Left ventricle myocardium superior (tissue), 1 donor: Measurements from ENCODE around the gene FBXL5. TPM values are rescaled to one million over a fixed set of nuclear protein-coding genes. Genes with fewer than 3 reads are reported as not detected.
A peak's percentile ranks its signal among the peaks of the same experiment; 100 is the strongest.

Experiments used
- ATAC-seq: fragments of 200-7000 bp; cut with Tn5 transposase; one replicate; pipeline ENCODE4 v1.9.1; 2020; ENCODE audit warnings: mild to moderate bottlenecking, moderate library complexity
- DNase-seq: peaks from one replicate; pipeline ENCODE4 v3.0.0-alpha.2; 2020
- intact Hi-C: fragments of 100-400 bp; cut with micrococcal nuclease; formaldehyde crosslinking; loops from one replicate; pipeline ENCODE4 v1.11.0; 2022
- long read RNA-seq: library from polyadenylated mRNA; unstranded; transcript quantifications from one replicate; pipeline ENCODE4 v2.0.0, GENCODE V29; 2021
- total RNA-seq: library from RNA; stranded (reverse); fragmentation: NEBNext Ultra II Directional; extraction: Animal tissue kit (Norgen Biotek cat#: 25700); gene quantifications from one replicate; pipeline ENCODE4 v1.2.1, GENCODE V29; 2021
- donor health status: DM: no; HTN: yes; CAD: no; lungs with severe emphysema.

FBXL5 gene, protein sequence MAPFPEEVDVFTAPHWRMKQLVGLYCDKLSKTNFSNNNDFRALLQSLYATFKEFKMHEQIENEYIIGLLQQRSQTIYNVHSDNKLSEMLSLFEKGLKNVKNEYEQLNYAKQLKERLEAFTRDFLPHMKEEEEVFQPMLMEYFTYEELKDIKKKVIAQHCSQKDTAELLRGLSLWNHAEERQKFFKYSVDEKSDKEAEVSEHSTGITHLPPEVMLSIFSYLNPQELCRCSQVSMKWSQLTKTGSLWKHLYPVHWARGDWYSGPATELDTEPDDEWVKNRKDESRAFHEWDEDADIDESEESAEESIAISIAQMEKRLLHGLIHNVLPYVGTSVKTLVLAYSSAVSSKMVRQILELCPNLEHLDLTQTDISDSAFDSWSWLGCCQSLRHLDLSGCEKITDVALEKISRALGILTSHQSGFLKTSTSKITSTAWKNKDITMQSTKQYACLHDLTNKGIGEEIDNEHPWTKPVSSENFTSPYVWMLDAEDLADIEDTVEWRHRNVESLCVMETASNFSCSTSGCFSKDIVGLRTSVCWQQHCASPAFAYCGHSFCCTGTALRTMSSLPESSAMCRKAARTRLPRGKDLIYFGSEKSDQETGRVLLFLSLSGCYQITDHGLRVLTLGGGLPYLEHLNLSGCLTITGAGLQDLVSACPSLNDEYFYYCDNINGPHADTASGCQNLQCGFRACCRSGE
- total RNA-seq: 101 TPM
- long read RNA-seq, transcript FBXL5-202 (11 exons, 2,837 nt): minor isoform, 28 of 384 reads
- long read RNA-seq, transcript FBXL5-201 (11 exons, 3,385 nt): major isoform, 323 of 384 reads
- long read RNA-seq, partial matches to known transcripts: 9 of 384 reads
- long read RNA-seq, other reads (novel, unspliced or antisense): 22 of 384 reads

DNA sequence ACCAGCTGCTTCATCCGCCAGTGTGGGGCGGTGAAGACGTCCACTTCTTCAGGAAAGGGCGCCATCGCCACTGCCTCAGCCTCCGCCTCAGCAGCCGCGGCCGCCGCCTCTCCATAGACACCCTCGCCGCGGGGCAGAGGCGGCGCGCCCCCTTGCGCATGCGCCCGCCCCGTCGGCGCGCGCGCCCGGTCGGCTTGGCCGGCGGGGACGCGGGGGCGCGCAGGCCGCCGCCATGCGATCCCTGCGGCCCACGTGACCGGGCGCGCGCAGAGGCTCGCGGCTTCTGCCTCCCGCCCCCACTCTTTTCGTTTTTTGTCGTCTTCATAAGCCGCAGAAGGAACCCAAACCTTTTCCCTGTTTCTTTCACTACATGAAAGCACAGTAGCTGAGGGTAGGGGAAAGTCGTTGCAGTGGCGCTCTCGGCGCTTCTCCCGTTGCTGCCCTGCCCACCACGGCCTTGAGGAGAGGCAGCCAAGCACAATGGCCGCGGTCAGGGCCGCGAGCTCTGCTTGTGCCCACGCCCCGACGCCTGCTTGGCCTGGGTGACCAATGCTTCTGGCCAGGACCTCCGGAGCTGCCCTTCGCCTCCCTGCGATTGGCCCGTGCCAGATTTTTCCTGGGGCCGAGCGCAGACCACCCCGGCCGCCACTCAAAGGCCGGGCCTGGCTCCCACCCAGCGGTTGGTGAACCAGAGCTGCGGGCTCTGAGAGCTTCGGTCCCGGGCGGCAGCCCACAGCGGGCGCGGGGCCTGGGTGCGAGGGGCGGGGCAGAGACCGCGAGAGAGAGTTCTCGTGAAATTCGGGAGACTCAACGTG is at the start of gene FBXL5:
FBXL5 (minus strand) TSS at position 135 of the 815 bp plus-strand sequence; CDS start at position 65, 70 bp downstream.
- intact Hi-C loops: loop anchor here (10.0 kb wide), 1 partner anchor 171 kb away; no protein-coding TSS in a partner anchor
- ATAC-seq (peak; percentile 88), DNase-seq (peak; percentile 92)

DNA sequence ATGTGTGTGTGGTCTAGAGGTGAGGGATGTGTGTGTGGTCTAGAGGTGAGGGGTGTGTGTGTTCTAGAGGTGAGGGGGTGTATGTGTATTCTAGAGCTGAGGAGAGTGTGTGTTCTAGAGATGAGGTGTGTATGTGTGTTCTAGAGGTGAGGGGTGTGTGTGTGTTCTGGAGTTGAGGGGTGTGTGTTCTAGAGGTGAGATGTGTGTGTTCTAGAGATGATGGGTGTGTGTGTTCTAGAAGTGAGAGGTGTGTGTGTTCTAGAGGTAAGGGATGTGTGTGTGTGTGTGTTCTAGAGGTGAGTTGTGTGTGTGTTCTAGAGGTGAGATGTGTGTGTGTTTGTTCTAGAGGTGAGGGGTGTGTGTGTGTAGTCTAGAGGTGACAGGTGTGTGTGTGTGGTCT is 49.0 kb upstream of the FBXL5 start:
- DNase-seq (no peak), ATAC-seq (no peak)
- intact Hi-C loops: loop anchor here (10.0 kb wide), 1 partner anchor 1871 kb away; the partner anchor contains the start of gene LAP3

DNA sequence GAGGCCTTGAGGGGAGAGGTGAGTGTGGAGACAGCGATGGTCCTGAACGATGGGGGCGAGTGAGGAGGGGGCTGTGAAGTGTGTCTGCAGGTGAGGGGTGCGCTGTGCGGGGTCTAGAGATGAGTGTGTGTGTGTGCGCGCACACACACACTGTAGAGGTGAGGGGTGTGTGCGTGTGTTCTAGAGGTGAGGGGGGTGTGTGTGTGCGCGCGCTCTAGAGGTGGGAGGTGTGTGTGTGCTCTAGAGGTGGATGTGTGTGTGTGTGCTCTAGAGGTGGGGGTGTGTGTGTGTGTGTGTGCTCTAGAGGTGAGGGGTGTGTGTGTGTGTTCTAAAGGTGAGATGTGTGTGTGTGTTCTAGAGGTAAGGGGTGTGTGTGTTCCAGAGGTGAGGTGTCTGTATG is 48.3 kb upstream of the FBXL5 start:
- DNase-seq (no peak), ATAC-seq (peak; percentile 16)
- intact Hi-C loops: loop anchor here (10.0 kb wide), 1 partner anchor 1871 kb away; the partner anchor contains the start of gene LAP3

DNA sequence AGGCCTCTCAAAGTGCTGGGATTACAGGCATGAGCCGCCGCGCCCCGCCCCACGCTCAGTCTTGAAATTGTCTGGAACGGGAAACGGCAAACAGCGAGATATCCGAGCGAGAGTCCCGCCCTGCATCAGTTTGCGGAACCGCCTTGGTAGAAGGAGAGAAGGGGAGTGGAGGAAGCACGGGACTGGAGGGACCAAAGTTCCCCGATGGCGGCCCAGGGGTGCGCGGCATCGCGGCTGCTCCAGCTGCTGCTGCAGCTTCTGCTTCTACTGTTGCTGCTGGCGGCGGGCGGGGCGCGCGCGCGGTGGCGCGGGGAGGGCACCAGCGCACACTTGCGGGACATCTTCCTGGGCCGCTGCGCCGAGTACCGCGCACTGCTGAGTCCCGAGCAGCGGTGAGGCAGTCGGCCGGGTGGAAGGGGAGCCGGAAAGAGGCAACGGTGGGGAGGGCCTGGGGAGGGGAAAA is 47.8 kb upstream of the FBXL5 start, which contains the start of gene BST1:
BST1 (plus strand) TSS at position 125 of the 463 bp plus-strand sequence; CDS start at position 205, 80 bp downstream.
- DNase-seq: peak; percentile 82
- peak; percentile 87 for ATAC-seq
- intact Hi-C loops: loop anchor here (10.0 kb wide), 1 partner anchor 1872 kb away; the partner anchor contains the start of gene LAP3

DNA sequence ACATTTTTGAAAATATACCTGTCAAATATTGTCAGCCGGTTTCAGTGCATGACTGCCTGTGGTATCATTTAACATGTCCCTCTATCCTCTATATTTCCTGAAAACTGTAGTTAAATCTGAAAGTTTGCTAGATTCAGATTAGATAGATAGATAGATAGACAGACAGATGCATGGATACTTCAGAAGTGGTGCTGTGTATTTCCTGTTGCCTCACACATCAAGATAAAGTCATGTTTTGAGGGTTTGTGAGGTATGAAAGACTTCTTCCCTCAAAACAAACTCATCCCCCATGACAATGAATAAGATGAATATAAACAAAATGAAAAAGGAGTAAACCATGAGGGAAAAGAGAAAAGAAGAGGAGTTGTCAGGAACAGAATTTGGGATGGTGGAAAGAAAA is 41.7 kb upstream of the FBXL5 start:
- intact Hi-C loops: no loop called here

DNA sequence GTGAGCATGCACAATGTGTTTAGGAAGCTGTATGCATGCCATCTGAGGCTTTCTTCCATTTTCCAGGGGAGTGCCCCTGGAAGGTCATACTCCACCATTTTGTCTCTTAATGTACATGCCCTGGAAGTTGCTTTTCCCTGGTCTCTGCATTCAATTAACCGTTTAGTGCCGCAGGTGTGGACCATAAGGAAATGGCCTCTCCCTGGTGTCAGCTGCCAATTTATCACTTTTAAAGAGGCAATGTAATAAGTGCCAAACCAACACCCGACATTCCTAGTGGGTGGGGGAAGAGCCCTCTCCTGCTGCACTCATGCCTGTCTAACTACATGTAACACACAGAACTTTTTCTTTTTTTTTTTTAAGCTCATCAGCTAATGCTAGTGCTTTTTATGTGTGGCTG is 40.6 kb upstream of the FBXL5 start:
- DNase-seq (no peak), ATAC-seq (no peak)
- intact Hi-C loops: no loop called here

More for the DNA sequence above, 41.7 kb upstream of the FBXL5 start:
- no peak for DNase-seq
- no peak for ATAC-seq

DNA sequence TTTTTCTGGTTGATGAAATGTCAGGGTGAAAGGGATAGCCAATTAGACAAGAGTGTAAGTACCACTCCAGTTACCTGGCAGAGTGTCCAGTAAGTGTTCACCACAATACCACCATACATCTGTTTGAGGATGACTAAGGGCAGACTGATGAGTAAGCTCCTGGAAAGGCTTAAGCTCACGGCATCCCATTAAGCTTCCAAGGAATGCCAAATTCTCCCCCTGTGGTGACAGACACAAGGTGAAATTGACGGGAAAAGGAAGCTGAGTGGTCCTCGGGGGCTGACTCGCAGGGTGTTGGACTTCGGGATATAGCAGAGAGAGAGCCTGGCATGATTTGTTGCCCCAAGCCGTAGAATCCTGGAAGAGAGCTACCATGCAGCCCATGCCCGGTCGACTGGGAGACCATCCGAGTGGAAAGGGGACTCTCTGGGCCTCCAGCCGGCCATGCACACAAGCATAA is 40.1 kb upstream of the FBXL5 start:
- intact Hi-C loops: no loop called here
- no peak for ATAC-seq
- no peak for DNase-seq

DNA sequence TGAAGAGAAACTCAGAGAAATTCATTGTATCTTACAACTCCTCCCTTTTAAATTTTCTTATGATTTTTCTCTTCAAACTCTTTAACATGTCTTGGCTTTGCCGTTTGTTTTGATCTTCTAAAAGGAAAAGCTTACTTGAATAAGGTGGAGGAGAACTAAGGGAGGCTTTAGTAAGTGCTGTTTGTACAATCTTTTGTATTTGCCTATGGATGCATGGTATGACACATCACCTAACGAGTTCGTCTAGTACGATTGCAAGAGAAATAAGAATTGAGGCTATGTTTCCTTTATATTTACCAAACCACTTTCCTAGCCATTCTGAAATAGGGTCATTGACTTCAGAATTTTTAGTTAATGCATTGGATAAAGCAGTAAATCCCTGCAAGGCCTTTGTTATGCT is 39.3 kb upstream of the FBXL5 start:
- DNase-seq: no peak
- ATAC-seq: no peak
- intact Hi-C loops: no loop called here

DNA sequence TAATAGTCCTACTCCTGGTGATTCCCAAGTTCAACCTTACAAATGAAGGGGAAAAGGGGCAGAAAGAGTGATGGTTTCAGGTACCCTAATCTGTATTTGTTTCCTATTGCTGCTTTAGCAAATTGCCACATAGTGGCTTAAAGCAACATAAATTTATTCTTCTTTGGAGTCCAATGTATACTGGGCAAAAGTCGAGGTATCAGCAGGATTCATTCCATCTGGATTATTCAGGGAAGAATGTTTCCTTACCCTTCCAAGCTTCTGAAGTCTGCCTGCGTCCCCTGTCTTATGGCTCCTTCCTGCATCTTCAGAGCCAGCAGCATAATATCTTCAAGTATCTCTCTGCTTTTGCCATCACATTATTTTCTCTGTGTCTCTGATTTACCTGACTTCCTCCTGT is 37.4 kb upstream of the FBXL5 start:
- no peak for ATAC-seq
- intact Hi-C loops: no loop called here
- DNase-seq: no peak

DNA sequence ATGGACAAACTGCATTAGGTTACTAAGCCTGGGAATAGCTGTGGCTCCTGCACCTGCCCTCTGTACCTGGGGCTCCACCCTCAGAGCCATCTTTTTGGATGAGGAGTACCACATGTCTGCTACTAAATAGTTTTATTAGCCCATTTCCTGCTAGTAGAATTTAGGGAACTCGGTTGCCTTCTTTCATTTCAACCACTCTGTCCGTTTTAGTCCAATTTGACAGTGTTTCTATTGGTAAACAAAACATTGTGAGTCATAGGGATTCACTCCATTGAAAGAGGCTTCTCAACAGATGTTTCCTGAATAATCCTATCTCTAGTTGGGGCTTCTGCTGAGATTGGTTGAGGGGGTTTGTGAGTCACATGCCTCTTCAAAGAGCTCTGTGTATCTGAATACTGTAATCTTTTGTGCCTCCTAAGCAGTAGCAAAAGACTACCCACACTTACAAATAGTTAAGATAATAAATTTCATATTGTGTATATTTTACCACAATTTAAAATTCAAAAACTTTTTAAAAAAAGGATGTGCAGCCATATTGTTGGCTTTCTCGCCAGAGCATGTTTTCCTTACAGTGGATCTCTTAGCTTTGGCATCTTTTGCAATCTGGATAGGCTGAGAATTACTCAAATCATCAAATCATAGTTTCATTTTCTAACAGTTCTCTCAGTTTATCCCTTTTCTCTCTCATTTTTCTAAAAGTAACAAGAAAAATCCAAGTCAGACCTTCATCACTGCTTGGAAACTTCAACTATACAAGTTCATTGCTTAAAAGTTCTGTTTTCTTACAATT is 36.4 kb upstream of the FBXL5 start:
- peak; percentile 24 for ATAC-seq
- no peak for DNase-seq

DNA sequence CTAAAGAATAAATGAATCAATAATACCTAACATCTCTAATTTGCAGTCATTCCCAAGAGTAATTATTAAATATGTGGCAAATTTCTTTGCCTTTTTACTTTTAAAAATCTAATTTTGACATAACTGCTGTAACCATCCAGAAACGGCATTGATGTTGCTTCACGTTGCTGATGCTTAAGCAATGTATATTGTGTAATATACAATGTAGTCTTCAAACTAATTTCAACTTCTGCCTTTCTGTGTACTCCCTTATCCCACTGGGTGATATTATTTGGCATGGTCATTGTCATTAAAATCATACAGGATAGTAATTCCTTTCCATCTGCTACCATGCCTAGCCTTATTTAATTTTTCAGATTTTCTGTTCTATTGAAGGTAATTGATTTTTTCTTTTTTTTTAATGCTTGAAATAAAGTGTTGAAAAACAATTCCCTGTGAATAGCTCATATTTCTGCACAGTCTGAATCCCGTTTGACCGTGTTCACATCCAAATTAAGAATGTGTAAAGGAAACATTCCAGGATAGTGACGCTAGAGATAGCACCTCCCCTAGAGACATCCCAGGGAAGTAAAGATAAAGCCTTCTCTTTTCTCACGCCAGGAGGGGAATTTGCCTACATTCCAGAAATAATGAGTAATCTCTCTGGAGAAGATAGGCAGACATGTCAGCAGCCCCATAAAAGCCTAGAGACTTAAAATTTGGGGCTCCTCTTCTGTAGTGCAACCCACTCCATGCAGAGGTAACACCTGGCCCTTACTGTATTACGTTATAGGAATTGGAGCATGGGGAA is 35.1 kb upstream of the FBXL5 start:
- intact Hi-C loops: no loop called here
- ATAC-seq (peak; percentile 83), DNase-seq (no peak)

More for the DNA sequence above, 36.4 kb upstream of the FBXL5 start:
- intact Hi-C loops: no loop called here

DNA sequence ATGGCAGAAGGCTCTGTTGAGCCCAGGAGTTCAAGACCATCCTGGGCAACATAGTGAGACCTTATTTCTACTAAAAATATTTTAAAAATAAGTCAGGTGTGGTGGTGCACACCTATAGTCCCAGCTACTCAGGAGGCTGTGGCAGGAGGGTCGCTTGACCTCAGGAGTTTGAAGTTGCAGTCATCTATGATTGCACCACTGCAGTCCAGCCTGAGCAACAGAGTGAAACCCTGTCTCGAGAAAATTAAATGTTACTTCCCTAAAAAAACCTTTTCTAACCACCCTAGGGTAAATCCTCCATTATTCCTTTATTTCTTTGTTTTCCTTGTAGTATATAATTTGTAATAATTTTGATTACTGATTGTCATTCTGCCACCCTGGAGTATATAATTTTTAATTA is 34.4 kb upstream of the FBXL5 start:
- intact Hi-C loops: no loop called here
- ATAC-seq (peak; percentile 37), DNase-seq (no peak)

DNA sequence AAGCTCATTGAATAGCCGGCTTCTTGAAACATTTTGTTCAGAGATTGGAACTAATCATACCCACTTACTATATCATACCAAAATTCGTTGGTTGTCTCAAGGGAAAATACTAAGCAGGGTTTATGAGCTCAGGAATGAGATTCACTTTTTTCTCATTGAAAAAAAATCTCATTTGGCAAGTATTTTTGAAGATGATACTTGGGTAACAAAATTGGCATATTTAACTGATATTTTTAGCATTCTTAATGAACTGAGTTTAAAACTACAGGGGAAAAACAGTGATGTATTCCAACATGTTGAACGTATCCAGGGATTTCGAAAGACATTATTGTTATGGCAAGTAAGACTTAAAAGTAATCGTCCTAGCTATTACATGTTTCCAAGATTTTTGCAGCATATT is 32.9 kb upstream of the FBXL5 start:
- intact Hi-C loops: no loop called here
- DNase-seq: no peak

DNA sequence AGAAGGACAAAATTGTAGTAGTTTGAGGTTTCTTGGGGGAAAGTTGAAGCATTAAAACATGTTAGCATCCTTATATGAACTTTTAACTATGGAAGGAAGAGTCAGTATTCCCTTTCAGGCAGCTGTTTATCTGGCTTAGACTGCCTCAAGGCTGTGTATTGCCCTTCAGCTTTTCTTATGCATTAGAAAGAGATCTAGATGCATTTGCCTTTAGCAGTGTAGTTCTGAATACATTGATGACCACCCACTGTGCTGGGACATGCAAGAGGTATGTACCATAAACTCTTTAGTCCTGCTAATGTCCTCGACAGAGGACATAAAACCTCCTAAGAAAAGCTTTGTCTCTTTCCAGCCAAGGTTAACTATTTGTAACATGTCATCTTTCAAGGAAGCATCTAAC is 29.3 kb upstream of the FBXL5 start:
- intact Hi-C loops: no loop called here
- DNase-seq: no peak
- no peak for ATAC-seq

More for the DNA sequence above, 32.9 kb upstream of the FBXL5 start:
- no peak for ATAC-seq

DNA sequence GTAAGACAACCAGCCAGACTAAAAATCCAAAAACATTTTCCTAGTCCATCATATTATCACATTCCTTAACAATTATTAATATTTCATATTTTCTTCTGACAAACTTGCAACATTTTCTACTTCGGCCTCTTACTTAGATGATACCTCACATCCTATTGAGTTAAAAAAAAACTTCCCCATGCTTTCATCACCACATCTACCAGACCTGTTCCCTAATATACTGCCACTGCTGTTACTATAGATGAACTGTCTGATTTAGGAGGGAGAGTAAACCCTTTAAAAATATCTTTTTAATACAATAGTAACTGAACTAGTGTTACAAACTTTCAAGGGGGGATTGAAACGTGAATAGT is 28.0 kb upstream of the FBXL5 start:
- intact Hi-C loops: no loop called here
- ATAC-seq: no peak
- no peak for DNase-seq

DNA sequence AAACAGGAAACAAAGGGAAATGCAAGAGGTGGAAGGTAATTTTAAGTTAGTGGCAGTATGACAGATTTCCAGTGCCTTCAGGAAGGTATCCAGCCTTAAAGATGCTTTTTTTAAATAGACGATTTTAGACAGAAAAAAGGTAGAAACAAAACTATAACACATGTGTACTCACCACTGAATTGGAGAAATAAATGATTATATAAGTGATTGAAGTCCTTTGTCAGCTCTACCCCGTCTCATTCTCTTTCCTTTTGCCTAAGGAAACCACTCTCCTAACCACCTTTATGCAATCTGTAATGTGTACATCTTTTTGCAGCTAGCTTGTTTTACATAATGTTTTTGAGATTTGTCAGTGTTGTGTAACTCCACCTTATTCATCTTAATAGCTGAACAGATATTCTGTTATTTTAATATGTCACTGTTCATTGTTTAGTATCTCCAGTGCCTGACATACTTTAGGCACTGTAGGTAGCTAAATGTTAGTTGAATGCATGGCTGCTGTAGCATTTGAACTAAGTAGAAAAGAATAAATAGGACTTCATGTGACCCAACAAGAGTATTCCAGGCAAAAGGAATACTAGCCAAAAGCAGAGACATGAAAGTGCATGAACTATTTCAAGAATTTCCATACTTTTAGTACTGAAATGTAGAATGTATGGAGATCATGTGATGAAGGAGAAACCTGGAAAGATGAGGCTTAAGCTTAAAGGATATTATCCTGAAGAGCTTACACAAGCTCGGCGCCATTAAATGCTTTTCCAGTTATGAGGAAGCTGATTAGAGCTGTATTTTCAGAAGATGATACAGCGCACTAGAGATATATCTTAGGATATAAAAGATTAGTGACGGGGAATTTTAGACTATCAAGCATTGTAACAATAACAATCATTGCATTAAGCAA is 27.3 kb upstream of the FBXL5 start:
- DNase-seq: no peak
- no peak for ATAC-seq
- intact Hi-C loops: no loop called here
